GM18507 (cell line): Measurements from ENCODE around the gene LRTM1.

ENCODE experiments used
- DNase-seq: peaks from one replicate; pipeline ENCODE4 v3.0.0; 2011; ENCODE audit warnings: low read depth; ENCODE audit not compliant: insufficient read length; ENCODE audit errors: extremely low spot score
- FAIRE-seq: peaks from 2 replicates; lab custom pipeline; 2011; peaks lifted over from hg19 to GRCh38; lab: Jason Lieb, UNC

Gene LRTM1

DNA sequence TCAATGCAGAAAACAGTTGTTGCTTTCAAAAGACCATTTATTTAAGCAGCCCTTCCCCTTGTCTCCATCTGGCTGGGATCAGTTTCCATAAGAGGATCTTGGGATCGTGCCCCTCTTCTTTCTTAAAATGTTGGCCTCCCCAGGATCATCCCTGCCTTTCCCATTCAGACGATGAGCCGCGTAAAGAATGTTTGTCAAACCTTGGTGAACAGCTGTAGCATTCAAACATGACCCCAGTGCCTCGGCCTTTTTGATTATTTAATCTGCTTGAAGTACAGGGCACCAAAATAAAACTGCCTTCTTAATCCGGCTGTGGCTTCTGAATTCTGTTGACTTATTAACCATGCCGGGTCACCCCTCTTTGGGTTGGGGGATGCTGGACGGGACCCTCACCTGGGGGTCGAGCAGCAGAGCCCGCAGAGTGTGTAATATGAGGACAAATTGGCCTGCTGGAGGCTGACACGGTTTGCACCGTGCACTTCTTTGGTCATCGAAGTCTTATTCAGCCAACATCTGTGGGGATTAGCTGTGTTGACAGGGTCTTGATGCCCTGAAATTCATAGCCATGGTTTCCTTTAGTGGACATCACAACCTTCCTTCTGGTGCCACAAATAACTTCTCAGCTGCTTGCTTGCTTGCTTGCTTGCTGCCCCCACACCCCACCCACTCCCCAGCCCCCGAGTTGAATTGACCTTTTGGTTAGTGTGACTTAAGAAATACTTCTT lies at the start of gene LRTM1:
Gene LRTM1, minus strand, starts transcription at position 14 of the 725 bp plus-strand sequence. CDS start 148 bp downstream, outside the sequence.
- no peak for DNase-seq
- FAIRE-seq: no peak

DNA sequence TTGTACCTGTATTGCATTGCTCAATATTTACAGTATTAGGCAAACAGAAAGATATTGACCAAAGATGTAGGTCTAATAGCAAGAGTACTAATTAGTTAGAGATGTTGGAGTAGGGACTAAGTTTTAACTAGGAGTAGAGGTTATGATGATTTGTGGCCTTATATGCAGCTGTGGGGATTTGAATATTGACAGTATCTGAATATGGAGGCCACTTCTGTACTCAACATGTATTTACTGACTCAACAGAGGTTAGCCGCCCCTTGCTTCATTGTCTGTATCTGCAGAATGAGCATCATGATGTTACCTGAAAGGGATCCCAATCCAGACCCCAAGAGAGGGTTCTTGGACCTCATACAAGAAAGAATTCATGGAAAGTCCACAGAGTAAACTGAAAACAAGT lies 49.6 kb upstream of the LRTM1 start:
- FAIRE-seq (no peak), DNase-seq (no peak)

DNA sequence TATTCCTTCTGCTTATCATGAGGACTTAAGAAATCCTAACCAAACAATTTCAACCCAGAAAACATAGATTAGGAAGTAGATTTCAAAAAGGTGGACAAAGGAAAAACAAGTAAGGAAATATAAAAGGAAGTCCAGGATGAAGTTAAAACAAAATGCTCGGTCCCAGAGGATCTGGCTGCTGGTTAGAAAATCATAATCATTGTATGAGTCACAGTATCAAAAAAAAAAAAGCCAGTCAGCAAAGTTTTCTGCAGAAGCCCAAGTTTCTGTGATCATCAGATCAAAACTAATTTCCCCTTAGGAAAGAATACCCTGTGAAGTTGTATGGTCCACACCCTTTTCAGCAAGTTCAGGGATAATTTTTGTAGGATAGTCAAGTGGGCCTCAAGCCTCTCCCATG lies 43.0 kb upstream of the LRTM1 start:
- FAIRE-seq: no peak
- DNase-seq: no peak

DNA sequence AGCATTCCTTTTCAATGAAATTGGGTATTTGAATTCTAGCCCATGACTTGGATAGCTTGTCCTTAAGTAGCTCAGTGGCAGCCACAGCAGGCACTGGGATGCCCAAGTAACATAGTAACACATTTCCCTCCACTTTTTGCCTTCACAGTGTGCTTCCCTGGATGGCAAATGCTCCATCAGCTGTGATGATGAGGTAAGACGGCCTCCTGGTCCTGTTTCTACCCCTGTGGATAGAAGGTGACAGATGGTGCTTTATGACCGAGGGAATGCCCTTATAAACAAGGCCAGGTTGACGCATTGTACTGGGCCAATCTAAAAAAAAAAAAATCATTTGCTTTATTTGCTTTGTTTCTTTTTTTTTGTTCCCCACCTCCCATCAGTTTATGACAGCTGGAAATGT lies 41.8 kb upstream of the LRTM1 start:
- DNase-seq: no peak
- FAIRE-seq: no peak

DNA sequence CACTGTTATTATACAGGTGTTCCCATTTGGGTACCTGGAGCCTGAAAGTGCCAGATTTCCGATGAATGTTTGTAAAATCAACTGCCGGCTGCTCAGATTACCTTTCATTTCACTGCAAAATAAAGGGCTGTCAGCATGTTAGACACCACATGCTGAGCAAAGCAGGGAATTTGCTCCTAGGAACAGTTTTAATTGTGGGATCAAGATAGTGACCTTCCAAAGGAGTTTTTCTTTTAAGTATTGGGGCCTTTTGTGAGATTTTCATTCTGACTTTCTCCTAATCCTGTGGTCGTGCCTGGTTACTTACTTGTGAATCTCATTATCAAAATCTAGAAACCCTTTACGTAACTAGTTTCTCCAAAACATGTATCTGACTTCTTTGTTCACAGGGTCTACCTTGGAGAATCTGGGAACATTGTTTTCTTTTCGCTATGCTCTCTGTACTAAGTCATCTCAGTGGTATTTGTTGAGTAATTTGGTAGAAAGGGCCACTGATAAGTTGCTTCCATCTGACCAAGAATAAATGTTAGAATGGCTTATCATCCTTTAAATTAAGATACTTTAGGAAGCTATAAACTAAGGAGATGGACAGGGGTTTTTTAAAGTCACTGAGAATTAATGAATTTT lies 40.8 kb upstream of the LRTM1 start:
- no peak for DNase-seq

DNA sequence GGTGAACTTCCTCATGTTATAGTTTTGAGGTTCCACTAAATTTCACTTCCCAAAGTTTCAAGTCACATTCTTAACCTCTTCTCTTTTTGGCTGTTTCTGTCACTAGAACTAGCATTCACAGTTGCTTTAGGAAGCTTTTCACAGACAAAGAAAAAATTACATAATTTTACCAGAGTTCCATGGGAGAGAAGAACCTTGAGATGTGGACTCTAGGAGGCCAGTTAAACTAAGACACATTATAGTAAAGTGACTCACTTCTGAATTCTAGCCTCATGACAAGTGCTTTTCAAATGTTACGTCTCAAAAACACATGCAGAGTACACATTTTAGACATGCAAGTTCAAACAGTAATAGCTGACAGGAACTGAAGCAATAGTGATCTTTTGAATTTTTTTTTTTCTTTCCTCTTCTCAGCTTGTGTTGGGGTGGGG lies 39.9 kb upstream of the LRTM1 start:
- DNase-seq (no peak), FAIRE-seq (no peak)

More for the DNA sequence above, 40.8 kb upstream of the LRTM1 start:
- no peak for FAIRE-seq

DNA sequence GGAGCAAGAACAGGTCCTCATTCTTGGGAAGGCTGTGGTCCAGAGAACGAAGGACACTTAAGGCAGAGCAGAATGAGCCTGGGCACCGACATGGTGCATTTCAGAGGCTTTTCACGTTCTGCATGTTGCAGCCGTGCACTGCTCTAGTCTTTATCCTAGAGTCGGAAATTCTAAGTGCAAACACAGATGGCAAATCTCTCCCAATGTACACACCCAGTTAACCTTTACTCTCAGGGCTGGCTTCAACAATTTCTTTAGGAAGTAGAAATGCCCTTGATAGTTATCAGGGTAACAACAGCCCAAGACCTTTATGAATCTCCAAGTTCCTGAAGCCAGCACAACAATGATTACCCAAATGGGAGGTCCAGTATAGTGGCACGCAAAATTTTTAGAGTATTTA lies 39.1 kb upstream of the LRTM1 start:
- no peak for FAIRE-seq
- no peak for DNase-seq

DNA sequence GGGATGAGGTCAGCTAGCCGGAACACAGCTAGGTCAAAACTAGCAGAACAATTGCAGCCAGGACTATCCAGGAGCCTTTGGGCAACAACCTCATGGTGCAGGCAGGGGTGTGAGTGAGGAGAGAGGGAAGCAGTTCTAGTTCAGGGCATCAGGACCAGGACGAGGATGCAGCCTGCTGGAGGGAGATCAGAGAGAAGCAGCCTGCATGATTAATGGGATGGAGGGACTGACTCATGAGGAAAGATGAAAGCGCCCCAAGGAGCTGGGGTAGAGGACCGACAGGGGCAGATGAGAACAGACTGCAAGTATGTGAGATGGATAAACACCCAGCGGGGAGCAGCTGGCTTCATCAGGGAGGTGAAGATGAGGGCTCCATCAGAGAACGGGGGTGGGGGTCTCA lies 37.9 kb upstream of the LRTM1 start:
- DNase-seq (no peak), FAIRE-seq (no peak)

DNA sequence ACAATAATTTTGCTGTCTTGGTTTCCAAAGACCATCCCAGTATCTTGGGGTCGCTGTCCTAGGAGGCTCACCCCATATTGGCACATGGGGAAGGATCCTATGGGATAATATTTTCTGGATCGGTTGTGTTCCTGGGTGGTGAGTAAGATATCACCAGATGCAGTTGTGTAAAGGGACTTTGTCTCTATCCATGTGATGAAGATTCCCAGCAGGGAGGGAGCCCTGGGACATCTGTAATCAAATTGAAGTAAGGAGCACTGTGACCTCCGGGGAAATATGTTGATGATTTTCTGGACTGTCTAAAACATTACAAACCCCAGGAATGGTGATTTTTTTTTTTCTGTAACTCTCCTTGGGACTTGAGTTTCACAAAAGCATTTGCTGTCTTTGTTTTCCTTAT lies 36.2 kb upstream of the LRTM1 start:
- DNase-seq: no peak
- no peak for FAIRE-seq

DNA sequence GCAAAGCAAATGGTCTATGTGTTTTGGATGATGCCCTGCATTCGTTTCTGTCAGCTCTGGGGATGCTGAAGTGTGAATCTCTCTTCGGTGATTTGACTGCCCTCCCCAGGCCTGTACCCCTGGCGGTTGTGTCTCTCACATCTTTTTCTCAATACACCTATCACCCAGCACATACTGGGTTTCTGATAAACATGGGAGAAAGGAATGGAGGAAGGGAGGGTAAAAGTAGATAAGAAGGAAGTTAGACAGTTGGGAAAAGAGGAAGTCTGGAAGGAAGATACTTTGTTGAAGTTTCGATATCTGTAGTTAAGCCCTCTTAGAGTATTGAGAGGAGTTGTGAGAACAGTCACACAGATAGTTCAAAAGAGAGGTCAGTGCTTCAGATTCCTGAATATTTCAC lies 35.8 kb upstream of the LRTM1 start:
- no peak for FAIRE-seq
- DNase-seq: no peak

DNA sequence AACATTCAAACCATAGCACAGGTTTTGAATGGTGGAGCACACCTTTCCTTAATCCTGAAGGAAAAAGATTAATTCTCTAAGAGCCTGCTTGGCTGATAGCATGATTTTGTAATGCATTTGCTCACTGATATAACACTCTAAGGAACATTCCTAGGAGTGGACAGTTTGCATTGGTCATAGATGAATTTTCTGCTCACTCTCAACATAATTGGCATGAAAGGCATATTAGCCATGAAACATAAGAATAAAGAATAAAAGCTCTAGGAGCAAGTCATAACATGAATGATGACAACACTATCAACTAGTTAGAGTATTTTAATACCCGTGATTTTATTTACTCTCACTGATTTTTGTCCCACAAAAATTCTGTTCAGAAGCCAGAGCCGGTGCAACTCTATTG lies 34.3 kb upstream of the LRTM1 start:
- FAIRE-seq (no peak), DNase-seq (no peak)

DNA sequence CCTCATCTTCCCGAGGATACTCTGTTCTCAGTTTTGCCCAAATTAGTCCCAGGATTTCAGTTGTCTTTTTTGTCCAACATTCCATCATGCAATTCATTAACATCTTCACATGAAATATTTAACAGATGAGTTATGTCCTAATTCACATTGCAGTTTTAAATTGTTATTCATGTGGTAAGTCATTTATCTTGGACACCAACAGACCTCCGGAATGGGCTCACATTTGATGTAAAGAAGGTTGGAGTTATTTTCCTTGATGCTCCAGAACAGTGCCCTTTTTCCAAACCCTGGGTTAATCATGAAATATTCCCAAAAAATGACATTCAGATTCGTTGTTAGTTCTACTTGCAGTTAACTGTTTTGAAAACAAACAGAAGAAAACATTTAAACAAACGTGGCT lies 32.8 kb upstream of the LRTM1 start:
- no peak for FAIRE-seq
- DNase-seq: no peak

DNA sequence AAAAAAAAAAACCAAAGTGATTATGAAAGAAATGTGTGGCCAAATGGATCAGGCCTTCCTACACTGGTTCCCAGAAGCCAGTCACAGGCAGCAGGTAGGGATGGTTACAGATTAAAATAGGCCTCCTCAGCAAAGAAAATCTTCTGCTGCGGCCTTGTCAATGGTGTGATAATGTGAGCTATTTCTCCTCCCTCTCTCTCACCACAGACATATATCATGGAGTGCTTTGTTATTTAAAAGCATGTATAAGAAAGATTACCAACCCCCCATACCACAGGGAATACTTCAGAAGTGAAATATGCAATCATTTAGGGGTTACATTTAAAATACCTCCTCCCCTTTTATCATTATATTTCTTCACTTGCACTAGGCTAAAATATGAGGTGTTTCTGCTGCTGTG lies 32.2 kb upstream of the LRTM1 start:
- DNase-seq: no peak

DNA sequence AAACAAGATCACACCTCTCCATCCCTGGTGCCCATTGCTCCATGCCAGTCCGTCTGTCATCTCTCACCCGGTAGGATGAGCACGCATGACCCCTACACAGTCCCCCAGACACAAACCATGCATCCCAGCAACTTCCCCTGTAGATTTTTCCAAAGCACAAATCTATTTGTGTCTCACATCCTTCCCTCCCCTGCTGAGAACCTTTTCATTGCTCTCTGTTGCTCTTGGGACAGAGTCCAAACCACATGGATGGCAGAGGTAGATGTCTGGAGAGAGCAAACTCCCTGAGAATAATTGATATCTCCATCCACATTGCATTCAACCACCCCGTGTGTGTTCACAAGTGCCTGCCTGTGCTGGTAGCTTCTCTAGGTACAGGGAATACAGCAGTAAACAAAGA lies 29.9 kb upstream of the LRTM1 start:
- no peak for FAIRE-seq
- no peak for DNase-seq

More for the DNA sequence above, 32.2 kb upstream of the LRTM1 start:
- no peak for FAIRE-seq

DNA sequence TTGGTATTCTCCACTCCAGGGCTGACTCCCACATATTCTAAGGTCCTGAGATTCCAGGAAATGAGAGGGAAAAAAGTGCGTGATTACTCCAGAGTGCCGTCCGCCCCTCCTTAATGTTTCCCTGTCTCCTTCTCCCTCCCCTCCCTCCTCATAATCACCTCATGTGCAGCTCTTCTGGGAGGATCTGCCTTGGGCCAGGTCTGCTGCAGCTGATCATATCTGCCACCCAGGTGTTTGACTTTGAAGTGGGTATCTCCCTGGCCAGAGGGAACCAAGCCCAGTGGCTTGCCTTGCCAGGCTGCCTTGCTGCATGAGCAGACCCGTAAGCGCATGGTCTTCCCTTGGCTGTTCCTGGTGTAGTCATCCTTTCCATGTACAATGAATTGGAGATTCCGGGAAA lies 28.1 kb upstream of the LRTM1 start:
- no peak for FAIRE-seq

DNA sequence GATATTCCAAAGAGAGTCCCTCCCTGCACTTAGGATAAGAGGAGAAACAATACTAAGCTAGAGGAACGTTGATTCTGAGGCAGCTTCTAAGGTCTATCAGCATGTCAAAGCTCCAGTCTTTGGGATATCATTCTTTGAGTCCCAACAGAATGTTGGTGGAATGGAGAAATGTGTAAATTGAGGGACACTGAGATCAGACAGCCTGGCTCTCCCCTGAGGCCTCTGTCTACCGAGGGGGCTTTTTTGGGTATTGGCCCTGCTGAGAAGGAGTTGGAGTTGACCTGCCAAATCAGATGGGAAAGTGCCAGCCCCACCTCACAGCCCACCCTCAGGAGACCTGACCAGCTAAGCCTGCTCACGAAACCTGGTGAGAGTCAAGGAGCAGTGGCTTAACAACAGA lies 27.6 kb upstream of the LRTM1 start:
- no peak for FAIRE-seq

More for the DNA sequence above, 28.1 kb upstream of the LRTM1 start:
- no peak for DNase-seq

DNA sequence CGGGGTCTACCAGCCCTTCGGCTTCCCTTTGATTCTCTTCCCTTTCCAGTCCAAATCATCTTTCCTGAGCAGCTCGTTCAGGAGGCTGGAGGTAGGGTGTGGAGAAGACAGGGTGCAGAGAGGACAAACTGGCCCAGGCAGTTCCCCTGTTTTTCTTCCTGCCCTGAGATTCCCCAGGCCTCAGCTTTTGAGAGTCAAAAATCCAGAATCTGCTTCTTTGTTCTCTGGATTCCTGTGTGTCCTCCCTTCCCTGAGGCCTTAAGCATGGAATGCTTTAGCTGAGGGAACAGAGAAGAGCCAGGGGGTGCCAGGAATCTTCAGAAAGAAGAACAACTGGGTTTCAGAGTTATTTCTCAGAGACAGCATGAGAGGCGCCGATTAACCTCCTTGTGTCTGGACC lies 26.7 kb upstream of the LRTM1 start:
- no peak for FAIRE-seq

More for the DNA sequence above, 27.6 kb upstream of the LRTM1 start:
- no peak for DNase-seq

DNA sequence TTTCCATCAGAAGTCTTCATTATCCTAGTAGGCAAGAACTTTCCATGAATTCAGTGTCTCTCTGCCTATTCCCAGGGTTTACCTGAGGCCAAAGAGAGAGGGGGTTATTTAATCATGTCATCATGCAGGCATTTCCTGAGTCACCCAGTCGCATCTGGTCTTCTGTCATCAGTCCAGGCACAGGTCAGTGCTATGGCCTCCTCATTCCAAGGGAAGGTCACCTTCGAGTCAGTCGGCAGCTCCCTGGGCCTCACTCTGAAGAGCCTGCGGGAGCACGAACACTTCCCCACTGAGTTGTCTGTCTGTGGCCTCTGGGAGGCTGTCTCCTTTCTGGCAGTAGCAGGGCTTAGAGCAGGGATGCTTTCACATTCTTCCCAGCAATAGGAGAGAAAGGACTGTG lies 26.2 kb upstream of the LRTM1 start:
- FAIRE-seq: no peak

More for the DNA sequence above, 26.7 kb upstream of the LRTM1 start:
- no peak for DNase-seq

DNA sequence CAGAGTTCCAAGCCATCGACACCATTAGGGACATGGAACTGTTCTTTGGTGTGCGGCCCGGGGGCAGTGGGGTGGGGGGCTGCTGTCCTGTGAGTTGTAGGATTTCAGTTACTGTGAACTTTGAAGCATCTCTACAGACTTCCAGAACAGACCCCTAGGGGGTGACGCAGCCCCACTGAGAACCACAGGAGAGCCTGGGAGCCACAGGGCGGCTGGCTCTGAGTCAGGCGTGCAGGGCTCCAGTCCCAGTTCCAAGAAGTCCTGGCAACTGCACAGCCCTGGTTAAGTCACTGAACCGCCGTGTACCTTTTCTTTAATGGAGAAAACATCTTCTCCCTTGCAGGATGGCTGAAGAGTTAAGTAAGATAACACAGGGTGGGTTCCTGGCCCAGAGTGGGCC lies 23.5 kb upstream of the LRTM1 start:
- DNase-seq (no peak), FAIRE-seq (no peak)

More for the DNA sequence above, 26.2 kb upstream of the LRTM1 start:
- DNase-seq: no peak

DNA sequence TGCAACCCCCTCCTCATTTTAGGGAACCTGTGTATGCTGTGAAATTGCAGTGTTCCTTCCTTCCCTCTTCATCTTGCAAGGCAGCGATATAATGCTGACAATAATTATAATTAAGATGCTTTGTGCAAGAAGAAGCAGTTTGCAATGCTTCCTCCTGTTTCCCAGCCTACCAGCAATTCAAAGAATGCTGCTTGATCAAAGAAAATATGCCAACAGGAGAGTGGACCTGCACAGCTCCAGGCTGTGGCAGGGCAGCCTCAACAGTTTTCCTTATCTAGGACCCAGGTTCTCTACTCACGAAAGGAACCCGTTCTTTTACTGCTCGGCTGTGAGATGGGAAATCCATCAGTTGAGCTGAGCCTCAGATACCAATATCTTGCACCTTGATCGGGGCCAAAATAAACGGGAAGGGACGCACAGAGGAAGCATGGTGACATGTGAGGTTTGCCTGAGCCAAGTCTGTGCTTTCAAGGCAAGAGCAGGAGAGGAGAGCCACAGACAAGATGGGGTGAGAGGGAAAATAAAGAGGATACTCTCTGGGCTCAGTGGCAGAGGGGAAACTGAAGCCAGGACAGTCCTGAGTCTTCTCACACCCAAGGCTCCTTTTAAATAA lies 22.6 kb upstream of the LRTM1 start:
- FAIRE-seq (no peak), DNase-seq (no peak)
